SK-N-SH (cell line): ENCODE measurements around the gene CERS6. TPM values are rescaled to one million over a fixed set of nuclear protein-coding genes. Genes with fewer than 3 reads are reported as not detected.

Experiments used
- CTCF ChIA-PET: fragments of 300-600, 350-600 bp; formaldehyde crosslinking; extraction: SDS; loops from one replicate; lab custom pipeline; 2021; lab: Yijun Ruan, JAX
- POLR2A ChIA-PET: fragments of 350-600 bp; sonication (Branson Sonifier 250); formaldehyde crosslinking; extraction: SDS; loops from one replicate; lab custom pipeline; 2020; ENCODE audit warnings: antibody characterized with exemption, inconsistent platforms; lab: Yijun Ruan, JAX
- DNase-seq: peaks from one replicate; pipeline ENCODE4 v3.0.0; 2012
- H2AFZ ChIP-seq: fragments of 200-600 bp; sonication (generic); 2 replicates; pipeline ENCODE4 v1.8.1; 2016; ENCODE audit warnings: antibody characterized with exemption, mild to moderate bottlenecking, low read depth
- H3F3A ChIP-seq: fragments of 200-600 bp; sonication (generic); replicated peaks from 2 replicates; pipeline ENCODE3; 2016; ENCODE audit warnings: antibody characterized with exemption, mild to moderate bottlenecking; ENCODE audit not compliant: insufficient read depth
- H3K27ac ChIP-seq, 2 experiments: fragments of 200-500 bp in 1 of 2; fragments of 200-600 bp in 1 of 2; sonication (Bioruptor generic) in 1 of 2; sonication (generic), shearing (Covaris generic) in 1 of 2; 2 replicates each; pipeline versions ENCODE4 v1.5.1 to v1.6.1; 2014 to 2016; ENCODE audit warnings: low read depth in 2 of 2, inconsistent platforms in 1 of 2, low read length in 1 of 2, mild to moderate bottlenecking in 1 of 2, mixed read lengths in 1 of 2
- H3K27me3 ChIP-seq: fragments of 200-600 bp; sonication (generic), shearing (Covaris generic); 2 replicates; pipeline ENCODE4 v1.6.1; 2016; ENCODE audit warnings: mixed run types; ENCODE audit not compliant: insufficient read depth
- H3K36me3 ChIP-seq, 2 experiments: fragments of 200-500 bp in 1 of 2; fragments of 200-600 bp in 1 of 2; sonication (Bioruptor generic) in 1 of 2; sonication (generic) in 1 of 2; replicated peaks in 1 of 2; 2 replicates each; pipeline versions ENCODE3 to v1.5.1; 2014 to 2016; ENCODE audit warnings: low read length in 1 of 2, mild to moderate bottlenecking in 1 of 2; ENCODE audit not compliant: insufficient read depth in 2 of 2, control insufficient read depth in 1 of 2
- H3K4me1 ChIP-seq, 2 experiments: fragments of 200-500 bp in 1 of 2; fragments of 200-600 bp in 1 of 2; sonication (Bioruptor generic) in 1 of 2; sonication (generic), shearing (Covaris generic) in 1 of 2; 2 replicates each; pipeline versions ENCODE4 v1.5.1 to v1.6.1; 2014 to 2016; ENCODE audit warnings: low read depth in 1 of 2, low read length in 1 of 2, mixed run types in 1 of 2; ENCODE audit not compliant: insufficient read depth in 2 of 2, control insufficient read depth in 1 of 2
- H3K4me2 ChIP-seq: fragments of 200-600 bp; sonication (generic), shearing (Covaris generic); 2 replicates; pipeline ENCODE4 v1.6.1; 2017; ENCODE audit warnings: mixed run types
- H3K4me3 ChIP-seq, 2 experiments: fragments of 200-500 bp in 1 of 2; fragments of 200-600 bp in 1 of 2; sonication (Bioruptor generic) in 1 of 2; sonication (generic), shearing (Covaris generic) in 1 of 2; 2 replicates each; pipeline versions ENCODE4 v1.5.1 to v1.8.1; 2014 to 2016; ENCODE audit warnings: low read depth in 2 of 2, inconsistent platforms in 1 of 2, low read length in 1 of 2, mild to moderate bottlenecking in 1 of 2, mixed read lengths in 1 of 2, moderate library complexity in 1 of 2
- H3K79me2 ChIP-seq: fragments of 200-600 bp; sonication (generic); 2 replicates; pipeline ENCODE4 v1.8.1; 2017; ENCODE audit warnings: mild to moderate bottlenecking; ENCODE audit not compliant: insufficient read depth
- H3K9ac ChIP-seq: fragments of 200-600 bp; sonication (generic); 2 replicates; pipeline ENCODE4 v1.6.1; 2017; ENCODE audit warnings: mixed run types
- H3K9me2 ChIP-seq: fragments of 200-600 bp; sonication (generic); 2 replicates; pipeline ENCODE4 v1.6.1; 2017; ENCODE audit warnings: mixed run types
- H3K9me3 ChIP-seq: fragments of 200-600 bp; sonication (generic); 2 replicates; pipeline ENCODE4 v1.6.1; 2017; ENCODE audit warnings: mixed run types, mild to moderate bottlenecking, moderate library complexity
- H4K20me1 ChIP-seq: fragments of 200-600 bp; sonication (generic); 2 replicates; pipeline ENCODE4 v1.6.1; 2017; ENCODE audit warnings: mild to moderate bottlenecking, mixed run types; ENCODE audit not compliant: insufficient read depth
- CHD2 ChIP-seq: fragments of 150-350 bp; IDR thresholded peaks from 2 replicates; pipeline ENCODE4 v1.6.1; 2018; ENCODE audit warnings: low read length; ENCODE audit not compliant: partially characterized antibody
- ELF1 ChIP-seq: IDR thresholded peaks from 2 replicates; pipeline ENCODE4 v1.4.0; 2012
- EZH2phosphoT487 ChIP-seq: fragments of 200-600 bp; sonication (generic); IDR thresholded peaks from 2 replicates; pipeline ENCODE4 v1.6.1; 2017; ENCODE audit warnings: low read depth, mixed run types, mild to moderate bottlenecking, antibody characterized with exemption, moderate library complexity, borderline replicate concordance
- FOSL2 ChIP-seq: IDR thresholded peaks from 2 replicates; pipeline ENCODE4 v1.4.0; 2012; ENCODE audit warnings: low read depth, mild to moderate bottlenecking, moderate library complexity, borderline replicate concordance
- FOXJ3 ChIP-seq: sonication (generic); formaldehyde crosslinking; IDR thresholded peaks from 2 replicates; pipeline ENCODE4 v1.5.1; 2020; ENCODE audit warnings: mild to moderate bottlenecking, missing genetic modification reagents
- JUND ChIP-seq: IDR thresholded peaks from 2 replicates; pipeline ENCODE4 v1.4.0; 2012
- MEF2A ChIP-seq: IDR thresholded peaks from 2 replicates; pipeline ENCODE4 v1.4.0; 2012; ENCODE audit warnings: low read depth, borderline replicate concordance
- NFIC ChIP-seq: IDR thresholded peaks from 2 replicates; pipeline ENCODE4 v1.4.0; 2012; ENCODE audit warnings: borderline replicate concordance
- NRF1 ChIP-seq: IDR thresholded peaks from 2 replicates; pipeline ENCODE4 v1.6.1; 2012; ENCODE audit warnings: low read depth, mild to moderate bottlenecking, low read length
- PBX3 ChIP-seq: IDR thresholded peaks from 2 replicates; pipeline ENCODE4; 2012
- POLR2AphosphoS5 ChIP-seq: IDR thresholded peaks from 2 replicates; pipeline ENCODE4 v1.6.1; 2012; ENCODE audit warnings: low read depth, low read length
- RCOR1 ChIP-seq: fragments of 150-350 bp; IDR thresholded peaks from 2 replicates; pipeline ENCODE4 v1.6.1; 2017; ENCODE audit warnings: antibody characterized with exemption, low read length
- RXRA ChIP-seq: IDR thresholded peaks from 2 replicates; pipeline ENCODE4 v1.4.0; 2012; ENCODE audit warnings: low read depth, mild to moderate bottlenecking, borderline replicate concordance
- SIN3A ChIP-seq: IDR thresholded peaks from 2 replicates; pipeline ENCODE4 v1.6.1; 2012; ENCODE audit warnings: low read depth, mild to moderate bottlenecking, low read length, moderate library complexity, borderline replicate concordance
- SMC3 ChIP-seq: IDR thresholded peaks from 2 replicates; pipeline ENCODE4 v1.6.1; 2012; ENCODE audit warnings: low read depth, low read length, improper control_type of control experiment
- TAF1 ChIP-seq: IDR thresholded peaks from 2 replicates; pipeline ENCODE4 v1.6.1; 2012; ENCODE audit warnings: low read depth, mild to moderate bottlenecking, low read length, moderate library complexity, borderline replicate concordance
- TCF12 ChIP-seq: IDR thresholded peaks from 2 replicates; pipeline ENCODE4 v1.4.0; 2012
- USF1 ChIP-seq: IDR thresholded peaks from 2 replicates; pipeline ENCODE4 v1.4.0; 2012; ENCODE audit warnings: low read depth, borderline replicate concordance
- YY1 ChIP-seq: IDR thresholded peaks from 2 replicates; pipeline ENCODE4 v1.4.0; 2012; ENCODE audit warnings: low read depth, mild to moderate bottlenecking
- WGBS: methylation state at CpG from one replicate; pipeline ENCODE4 v1.1.6; 2017; ENCODE audit warnings: low lambda C conversion rate; 5-methylcytosine and 5-hydroxymethylcytosine counted together
- polyA plus RNA-seq, 3 experiments: library from polyadenylated mRNA; depleted of rRNA; stranded (reverse); fragments of >200 nt; gene quantifications; 2 replicates each; pipeline ENCODE4 v1.2.3, GENCODE V29; 2012
- TF ChIP-seq, protein P1 (sequence below): fragments of 200-600 bp; sonication (generic); IDR thresholded peaks from 2 replicates; pipeline ENCODE4 v1.6.1; 2017; ENCODE audit warnings: antibody characterized with exemption, mild to moderate bottlenecking, moderate library complexity
- TF ChIP-seq, protein P2 (sequence below): fragments of 150-350 bp; IDR thresholded peaks from 2 replicates; pipeline ENCODE4 v1.6.1; 2017; ENCODE audit warnings: antibody characterized with exemption, low read length, low read depth, borderline replicate concordance
- TF ChIP-seq, protein P3 (sequence below): IDR thresholded peaks from 2 replicates; pipeline ENCODE4 v1.4.0; 2012; ENCODE audit warnings: low read depth

The CERS6 gene
- polyA plus RNA-seq, 1 of the 3 experiments (the other 2 are of a cell fraction): 1.8 TPM

- 90% methylated on average over 3 of the region's 3 CpGs for WGBS
- no peaks in the 10 kb centered on the region for H3K9me2 ChIP-seq
- H2AFZ ChIP-seq: no peak overlapping the region
- TF ChIP-seq, protein P1, sequence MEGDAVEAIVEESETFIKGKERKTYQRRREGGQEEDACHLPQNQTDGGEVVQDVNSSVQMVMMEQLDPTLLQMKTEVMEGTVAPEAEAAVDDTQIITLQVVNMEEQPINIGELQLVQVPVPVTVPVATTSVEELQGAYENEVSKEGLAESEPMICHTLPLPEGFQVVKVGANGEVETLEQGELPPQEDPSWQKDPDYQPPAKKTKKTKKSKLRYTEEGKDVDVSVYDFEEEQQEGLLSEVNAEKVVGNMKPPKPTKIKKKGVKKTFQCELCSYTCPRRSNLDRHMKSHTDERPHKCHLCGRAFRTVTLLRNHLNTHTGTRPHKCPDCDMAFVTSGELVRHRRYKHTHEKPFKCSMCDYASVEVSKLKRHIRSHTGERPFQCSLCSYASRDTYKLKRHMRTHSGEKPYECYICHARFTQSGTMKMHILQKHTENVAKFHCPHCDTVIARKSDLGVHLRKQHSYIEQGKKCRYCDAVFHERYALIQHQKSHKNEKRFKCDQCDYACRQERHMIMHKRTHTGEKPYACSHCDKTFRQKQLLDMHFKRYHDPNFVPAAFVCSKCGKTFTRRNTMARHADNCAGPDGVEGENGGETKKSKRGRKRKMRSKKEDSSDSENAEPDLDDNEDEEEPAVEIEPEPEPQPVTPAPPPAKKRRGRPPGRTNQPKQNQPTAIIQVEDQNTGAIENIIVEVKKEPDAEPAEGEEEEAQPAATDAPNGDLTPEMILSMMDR: no peak
- TF ChIP-seq FOSL2 (no peak), RXRA (no peak), CHD2 (no peak), FOXJ3 (CRISPR knock-in tag) (no peak), TAF1 (no peak), SIN3A (no peak), YY1 (no peak), RCOR1 (no peak), MEF2A (no peak), TCF12 (no peak), NRF1 (no peak), POLR2AphosphoS5 (no peak), SMC3 (no peak), EZH2phosphoT487 (no peak)
- TF ChIP-seq, protein P2, sequence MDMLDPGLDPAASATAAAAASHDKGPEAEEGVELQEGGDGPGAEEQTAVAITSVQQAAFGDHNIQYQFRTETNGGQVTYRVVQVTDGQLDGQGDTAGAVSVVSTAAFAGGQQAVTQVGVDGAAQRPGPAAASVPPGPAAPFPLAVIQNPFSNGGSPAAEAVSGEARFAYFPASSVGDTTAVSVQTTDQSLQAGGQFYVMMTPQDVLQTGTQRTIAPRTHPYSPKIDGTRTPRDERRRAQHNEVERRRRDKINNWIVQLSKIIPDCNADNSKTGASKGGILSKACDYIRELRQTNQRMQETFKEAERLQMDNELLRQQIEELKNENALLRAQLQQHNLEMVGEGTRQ: no peak
- TF ChIP-seq, protein P3, sequence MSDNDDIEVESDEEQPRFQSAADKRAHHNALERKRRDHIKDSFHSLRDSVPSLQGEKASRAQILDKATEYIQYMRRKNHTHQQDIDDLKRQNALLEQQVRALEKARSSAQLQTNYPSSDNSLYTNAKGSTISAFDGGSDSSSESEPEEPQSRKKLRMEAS: no peak
- DNase-seq: no peak
- H3K9me3 ChIP-seq: no peaks in the 10 kb centered on the region
- H3K27me3 ChIP-seq: no peaks in the 10 kb centered on the region
- no peaks in the 10 kb centered on the region for H4K20me1 ChIP-seq
- peaks cover 0 to 3% of the 10 kb centered on the region in 2 experiments; a peak in 2 of 4 replicates for H3K4me1 ChIP-seq
- no peak overlapping the region for H3K4me3 ChIP-seq
- no peak overlapping the region for H3K4me2 ChIP-seq
- H3K36me3 ChIP-seq: no peaks in the 10 kb centered on the region
- H3K9ac ChIP-seq: no peak overlapping the region
- no peaks in the 10 kb centered on the region for H3K79me2 ChIP-seq
- no peak overlapping the region for H3K27ac ChIP-seq
- ChIA-PET POLR2A (no interaction called here), CTCF (no interaction called here)
- peaks cover 4% of the 10 kb centered on the region for H3F3A ChIP-seq
These were observed 170.6 kb downstream of the CERS6 start for GRCh38 chr2:168626647-168627046.

DNA sequence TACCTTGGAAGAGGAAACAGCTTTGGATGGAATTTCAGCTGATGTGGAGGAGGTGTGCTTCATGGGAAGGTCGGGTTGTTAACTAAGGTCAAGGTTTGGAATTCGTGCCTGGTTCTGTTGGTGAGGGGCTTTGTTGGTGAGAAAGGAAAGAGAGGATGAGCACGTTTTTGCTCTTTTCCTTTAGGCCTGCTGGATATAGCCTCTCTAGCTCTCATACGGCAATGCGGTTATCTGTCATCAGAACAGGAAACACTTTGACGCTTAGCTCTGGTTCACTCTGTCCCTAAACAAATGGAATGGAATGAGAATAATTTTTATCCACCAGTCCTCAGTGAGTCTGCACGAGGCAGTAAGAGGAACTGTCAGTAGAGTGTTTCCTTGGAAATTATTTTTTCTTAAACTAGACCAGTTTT, 176.6 kb downstream of the CERS6 start:
- peaks cover 10% of the 10 kb centered on the region for H3F3A ChIP-seq
- POLR2A ChIA-PET: interaction anchor here (0.6 kb wide), 1 partner anchor 16 kb away, joined by 3 read pairs; no protein-coding TSS in a partner anchor
- peak overlapping the region; percentile 50 to 94 for H3K27ac ChIP-seq
- H2AFZ ChIP-seq: peak overlapping the region; percentile 71; the same call in 1 of the 2 replicates
- no peaks in the 10 kb centered on the region for H3K36me3 ChIP-seq
- peaks cover 0 to 33% of the 10 kb centered on the region in 2 experiments; a peak in 2 of 4 replicates for H3K4me1 ChIP-seq
- H3K27me3 ChIP-seq: no peaks in the 10 kb centered on the region
- H3K9me2 ChIP-seq: no peaks in the 10 kb centered on the region
- CTCF ChIA-PET: interaction anchor here (1.1 to 2.6 kb wide), 5 partner anchors 10 to 286 kb away, joined by 3 to 10 read pairs (median 5); no protein-coding TSS in a partner anchor
- no peak overlapping the region; the same call in 1 of the 2 replicates for H3K9ac ChIP-seq
- no peak overlapping the region for H3K4me3 ChIP-seq
- DNase-seq: peak; percentile 43
- 27% methylated on average over 7 of the region's 7 CpGs for WGBS
- H3K4me2 ChIP-seq: peak overlapping the region; percentile 32; the same call in 1 of the 2 replicates
- H3K79me2 ChIP-seq: no peaks in the 10 kb centered on the region
- H4K20me1 ChIP-seq: no peaks in the 10 kb centered on the region
- no peaks in the 10 kb centered on the region for H3K9me3 ChIP-seq
- TF ChIP-seq, protein P3: 0 out of 2 replicates have a peak, but pooled peaks have one; percentile 65
- TF ChIP-seq CHD2 (peak; percentile 29), NFIC (no peak), ELF1 (no peak), USF1 (no peak), JUND (no peak), PBX3 (peak; percentile 26; the same call in 1 of the 2 replicates)
- TF ChIP-seq, protein P1: no peak
